ENCODE measurements around the gene PCDH9. TPM values are rescaled to one million over a fixed set of nuclear protein-coding genes. Genes with fewer than 3 reads are reported as not detected.

Gene PCDH9
- polyA plus RNA-seq, 1 of the 3 experiments (the other 2 are of a cell fraction), result 1.3 TPM

GRCh38 chr13:67117010-67117550 is 113.1 kb downstream of the PCDH9 start:
- H2AFZ ChIP-seq (ENCODE audit: low read depth), result no peak overlapping the region
- no peaks in the 10 kb centered on the region; a peak in 1 of 4 replicates for H3K4me1 ChIP-seq (ENCODE audit: control insufficient read depth in 1 of 2, insufficient read depth in 2 of 2, low read depth in 1 of 2, low read length in 1 of 2)
- TF ChIP-seq IRF3 (IDR thresholded peaks at IDR 0.05; ENCODE audit: low read depth, low read length), result no peak
- no peak for TF ChIP-seq JUND (IDR thresholded peaks at IDR 0.05)
- TF ChIP-seq MAX (IDR thresholded peaks at IDR 0.05; ENCODE audit: low read depth), result no peak
- peaks cover 6% of the 10 kb centered on the region for H3F3A ChIP-seq (replicated peaks; ENCODE audit: insufficient read depth)
- WGBS (ENCODE audit: low lambda C conversion rate), result 91% methylated on average over 3 of the region's 3 CpGs
- H3K9ac ChIP-seq, result no peak overlapping the region
- no peaks in the 10 kb centered on the region for H3K9me3 ChIP-seq
- H3K27ac ChIP-seq (ENCODE audit: low read depth in 2 of 2, low read length in 1 of 2), result no peak overlapping the region
- H3K79me2 ChIP-seq (ENCODE audit: insufficient read depth), result no peaks in the 10 kb centered on the region
- H3K4me2 ChIP-seq, result no peak overlapping the region
- ChIA-PET CTCF (no interaction called here), POLR2A (no interaction called here)
- H3K27me3 ChIP-seq (ENCODE audit: insufficient read depth), result no peaks in the 10 kb centered on the region
- no peaks in the 10 kb centered on the region for H3K9me2 ChIP-seq
- H3K36me3 ChIP-seq (replicated peaks in 1 of 2; ENCODE audit: control insufficient read depth in 1 of 2, insufficient read depth in 2 of 2, low read length in 1 of 2), result no peaks in the 10 kb centered on the region
- H3K4me3 ChIP-seq (ENCODE audit: low read depth in 2 of 2, low read length in 1 of 2), result no peak overlapping the region
- H4K20me1 ChIP-seq (ENCODE audit: insufficient read depth), result no peaks in the 10 kb centered on the region
- no peak for DNase-seq

- Histone ChIP-seq H3F3A (replicated peaks; ENCODE audit: insufficient read depth) (no peaks in the 10 kb centered on the region), H3K9me3 (no peaks in the 10 kb centered on the region), H3K4me2 (no peak overlapping the region), H3K27me3 (ENCODE audit: insufficient read depth) (no peaks in the 10 kb centered on the region), H3K4me1 (ENCODE audit: control insufficient read depth in 1 of 2, insufficient read depth in 2 of 2, low read depth in 1 of 2, low read length in 1 of 2) (no peaks in the 10 kb centered on the region), H3K36me3 (replicated peaks in 1 of 2; ENCODE audit: control insufficient read depth in 1 of 2, insufficient read depth in 2 of 2, low read length in 1 of 2) (no peaks in the 10 kb centered on the region), H4K20me1 (ENCODE audit: insufficient read depth) (no peaks in the 10 kb centered on the region), H3K4me3 (ENCODE audit: low read depth in 2 of 2, low read length in 1 of 2) (no peak overlapping the region), H3K27ac (ENCODE audit: low read depth in 2 of 2, low read length in 1 of 2) (no peak overlapping the region), H3K79me2 (ENCODE audit: insufficient read depth) (no peaks in the 10 kb centered on the region), H2AFZ (ENCODE audit: low read depth) (no peak overlapping the region), H3K9ac (no peak overlapping the region), H3K9me2 (no peaks in the 10 kb centered on the region)
- TF ChIP-seq TAF1 (IDR thresholded peaks at IDR 0.05; ENCODE audit: borderline replicate concordance, low read depth, low read length), result no peak
- TF ChIP-seq EP300 (IDR thresholded peaks at IDR 0.05; ENCODE audit: borderline replicate concordance in 1 of 2, low read depth in 1 of 2, low read length in 1 of 2), result no peak
- TF ChIP-seq ZBTB33 (IDR thresholded peaks at IDR 0.05; ENCODE audit: borderline replicate concordance, low read depth), result no peak
- no peak for TF ChIP-seq MEF2A (IDR thresholded peaks at IDR 0.05; ENCODE audit: borderline replicate concordance, low read depth)
- no peak for TF ChIP-seq TEAD4 (IDR thresholded peaks at IDR 0.05; ENCODE audit: borderline replicate concordance, insufficient read depth)
- no peak for TF ChIP-seq NRF1 (IDR thresholded peaks at IDR 0.05; ENCODE audit: low read depth, low read length)
- no peak for TF ChIP-seq GATA2 (CRISPR knock-in tag; IDR thresholded peaks at IDR 0.05)
- TF ChIP-seq USF1 (IDR thresholded peaks at IDR 0.05; ENCODE audit: borderline replicate concordance, low read depth), result no peak
- no peak for TF ChIP-seq SMC3 (IDR thresholded peaks at IDR 0.05; ENCODE audit: low read depth, low read length)
- TF ChIP-seq USF2 (IDR thresholded peaks at IDR 0.05; ENCODE audit: borderline replicate concordance, low read depth, low read length), result no peak
- no peak for TF ChIP-seq EZH2phosphoT487 (IDR thresholded peaks at IDR 0.05; ENCODE audit: borderline replicate concordance, low read depth)
- no peak for DNase-seq
- 96% methylated on average over 2 of the region's 2 CpGs for whole genome bisulfite sequencing (ENCODE audit: low lambda C conversion rate)
- POLR2A ChIA-PET, result no interaction called here
- CTCF ChIA-PET, result no interaction called here
Observed at GRCh38 chr13:67107979-67108378, 122.2 kb downstream of the PCDH9 start.

Measured in SK-N-SH (cell line).